Lung (tissue), 12 donors: ENCODE measurements around the gene CTPS1. TPM values are rescaled to one million over a fixed set of nuclear protein-coding genes. Genes with fewer than 3 reads are reported as not detected.

ENCODE experiments used
- ATAC-seq: fragments of 200-7000 bp; cut with Tn5 transposase; one replicate; pipeline ENCODE4 v1.9.1; 2020; ENCODE audit warnings: moderate number of reproducible peaks; ENCODE audit not compliant: insufficient read depth, low FRiP score
- DNase-seq, 3 donors: peaks; one replicate each; pipeline ENCODE4 v3.0.0-alpha.2; 2013 to 2017
- H3K27ac ChIP-seq, 2 donors: one replicate each; pipeline ENCODE4 v1.5.1; 2013; ENCODE audit warnings: mild to moderate bottlenecking in 2 of 2, moderate library complexity in 2 of 2, control low read depth in 1 of 2, inconsistent platforms in 1 of 2, low read depth in 1 of 2, low read length in 1 of 2
- H3K27me3 ChIP-seq, 3 donors: one replicate each; pipeline ENCODE4 v1.5.1; 2013; ENCODE audit warnings: low read length in 2 of 3; ENCODE audit not compliant: control insufficient read depth in 3 of 3, insufficient read depth in 3 of 3
- H3K36me3 ChIP-seq, 4 donors: one replicate each; pipeline ENCODE4 v1.5.1; 2013; ENCODE audit warnings: low read length in 4 of 4, mild to moderate bottlenecking in 1 of 4, moderate library complexity in 1 of 4; ENCODE audit not compliant: control insufficient read depth in 4 of 4, insufficient read depth in 4 of 4
- H3K4me1 ChIP-seq, 5 donors: one replicate each; pipeline ENCODE4 v1.5.1; 2013; ENCODE audit warnings: low read length in 5 of 5, mild to moderate bottlenecking in 2 of 5, moderate library complexity in 1 of 5; ENCODE audit not compliant: control insufficient read depth in 5 of 5, insufficient read depth in 5 of 5
- H3K4me3 ChIP-seq: one replicate; pipeline ENCODE4 v1.5.1; 2013; ENCODE audit warnings: mild to moderate bottlenecking, control low read depth, moderate library complexity
- H3K9ac ChIP-seq, 2 donors: one replicate each; pipeline ENCODE4 v1.5.1; 2013; ENCODE audit warnings: low read length in 2 of 2, control low read depth in 1 of 2; ENCODE audit not compliant: insufficient read depth in 1 of 2
- H3K9me3 ChIP-seq, 4 donors: one replicate each; pipeline ENCODE4 v1.5.1; 2013; ENCODE audit warnings: low read length in 3 of 4, mild to moderate bottlenecking in 1 of 4, moderate library complexity in 1 of 4; ENCODE audit not compliant: control insufficient read depth in 4 of 4, insufficient read depth in 3 of 4
- CTCF ChIP-seq: IDR thresholded peaks from 2 replicates; pipeline ENCODE4 v1.5.1; 2012; ENCODE audit warnings: mild to moderate bottlenecking; ENCODE audit errors: control extremely low read depth, extremely low read depth
- WGBS, 2 donors: extraction: QIAGEN DNeasy Blood & Tissue Kit; methylation state at CpG; one replicate each; pipeline ENCODE4 v1.1.7; 2013; 5-methylcytosine and 5-hydroxymethylcytosine counted together
- polyA plus RNA-seq, 2 donors: library from polyadenylated mRNA; stranded (reverse); fragments of 200-250 nt; gene quantifications; one replicate each; pipeline ENCODE4 v1.2.1, GENCODE V29; 2013
- total RNA-seq, 2 donors: library from RNA; depleted of rRNA in 1 of 2; stranded (reverse); fragments of >200 nt in 1 of 2; gene quantifications; one replicate each; pipeline ENCODE4 v1.2.1, GENCODE V29; 2014 to 2021
- donor health status: control.
- donor health status: control.
- donor health status: Bipolar disorder and iron deficiency.
- donor health status: healthy.
- donor health status: DM: yes; HTN: yes; CAD: no.

CTPS1 gene
- total and polyA plus RNA-seq, 4 donors: 10.6 to 26.0 (median 19.5) TPM

- no peak for DNase-seq
- Histone ChIP-seq H3K36me3 (peaks cover 3 to 39% (median 11%) of the 10 kb centered on the region in 4 donors), H3K4me3 (no peak overlapping the region), H3K27me3 (no peaks in the 10 kb centered on the region), H3K27ac (peak overlapping the region; percentile 9 to 17), H3K9ac (no peak overlapping the region), H3K4me1 (peaks cover 0 to 11% (median 6%) of the 10 kb centered on the region in 5 donors), H3K9me3 (no peaks in the 10 kb centered on the region)
- ATAC-seq: no peak
- no peak for TF ChIP-seq CTCF
- 77 to 80% methylated on average over 9 of the region's 9 CpGs for WGBS, 2 donors
Measured at GRCh38 chr1:41003127-41003639, 23.7 kb downstream of the CTPS1 start.

DNA sequence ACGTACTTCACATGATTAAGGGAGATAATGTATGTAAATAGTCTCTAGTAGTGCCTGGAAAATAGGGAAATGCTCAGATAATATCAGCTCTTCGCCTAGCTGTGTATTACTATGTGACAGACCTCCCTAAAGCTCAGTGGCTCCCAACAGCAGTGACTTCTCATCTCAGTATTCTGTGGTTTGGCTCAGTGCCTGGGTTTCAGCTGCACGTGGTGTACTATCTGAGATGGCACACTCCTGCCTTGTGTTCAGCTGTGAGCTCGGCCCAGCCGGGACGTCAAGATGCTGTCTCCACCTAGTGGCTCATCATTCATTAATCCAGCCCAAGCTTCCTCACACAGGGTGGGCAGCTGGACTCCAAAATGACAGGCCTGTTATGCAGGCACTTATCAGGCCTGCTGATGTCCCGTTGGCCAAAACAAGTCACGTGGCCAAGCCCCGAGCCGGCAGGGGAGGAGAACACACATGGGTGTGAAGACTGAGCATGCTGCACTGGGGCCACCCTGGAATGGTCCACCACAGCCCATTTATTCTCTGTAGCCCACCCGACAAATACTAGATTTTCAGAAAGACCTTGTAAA, 24.2 kb downstream of the CTPS1 start:
- ATAC-seq (peak; percentile 89), DNase-seq (peak; percentile 93 to 97 (median 96))
- peaks cover 0 to 11% (median 6%) of the 10 kb centered on the region in 5 donors for H3K4me1 ChIP-seq
- 21 to 33% methylated on average over 11 of the region's 11 CpGs for WGBS, 2 donors
- peaks cover 0 to 35% (median 8%) of the 10 kb centered on the region in 4 donors for H3K36me3 ChIP-seq
- H3K9ac ChIP-seq: no peak overlapping the region
- TF ChIP-seq CTCF: peak; percentile 13
- H3K9me3 ChIP-seq: no peaks in the 10 kb centered on the region
- H3K4me3 ChIP-seq: no peak overlapping the region
- peak overlapping the region in 1 of 2 donors; percentile 17 for H3K27ac ChIP-seq
- H3K27me3 ChIP-seq: no peaks in the 10 kb centered on the region

- DNase-seq (no peak), ATAC-seq (no peak)
- Histone ChIP-seq H3K9me3 (no peaks in the 10 kb centered on the region), H3K36me3 (peaks cover 0 to 36% (median 11%) of the 10 kb centered on the region in 4 donors), H3K4me1 (peaks cover 0 to 11% (median 6%) of the 10 kb centered on the region in 5 donors), H3K27ac (no peak overlapping the region), H3K9ac (no peak overlapping the region), H3K27me3 (no peaks in the 10 kb centered on the region), H3K4me3 (no peak overlapping the region)
- TF ChIP-seq CTCF: no peak
- WGBS, 2 donors: 87 to 89% methylated on average over 5 of the region's 5 CpGs
Measured at GRCh38 chr1:41005876-41006275, 26.4 kb downstream of the CTPS1 start.
